Peyer's patch (tissue), 4 donors: ENCODE results near the gene UBTF.

ENCODE experiments used
- POLR2A ChIP-seq, 2 donors: fragments of 450-650 bp; IDR thresholded peaks; one replicate each; pipeline ENCODE4 v1.5.1; 2017; ENCODE audit warnings: antibody characterized with exemption in 2 of 2, mild to moderate bottlenecking in 2 of 2, moderate library complexity in 2 of 2
- TF ChIP-seq, protein P1 (sequence below), 6 experiments: fragments of 450-650 bp in 4 of 6; fragments of 200-600 bp in 2 of 6; sonication (generic) in 1 of 6; IDR thresholded peaks; one replicate each; pipeline ENCODE4 v1.5.1; 2017 to 2019; ENCODE audit warnings: antibody characterized with exemption in 6 of 6, mild to moderate bottlenecking in 3 of 6, moderate library complexity in 1 of 6

DNA sequence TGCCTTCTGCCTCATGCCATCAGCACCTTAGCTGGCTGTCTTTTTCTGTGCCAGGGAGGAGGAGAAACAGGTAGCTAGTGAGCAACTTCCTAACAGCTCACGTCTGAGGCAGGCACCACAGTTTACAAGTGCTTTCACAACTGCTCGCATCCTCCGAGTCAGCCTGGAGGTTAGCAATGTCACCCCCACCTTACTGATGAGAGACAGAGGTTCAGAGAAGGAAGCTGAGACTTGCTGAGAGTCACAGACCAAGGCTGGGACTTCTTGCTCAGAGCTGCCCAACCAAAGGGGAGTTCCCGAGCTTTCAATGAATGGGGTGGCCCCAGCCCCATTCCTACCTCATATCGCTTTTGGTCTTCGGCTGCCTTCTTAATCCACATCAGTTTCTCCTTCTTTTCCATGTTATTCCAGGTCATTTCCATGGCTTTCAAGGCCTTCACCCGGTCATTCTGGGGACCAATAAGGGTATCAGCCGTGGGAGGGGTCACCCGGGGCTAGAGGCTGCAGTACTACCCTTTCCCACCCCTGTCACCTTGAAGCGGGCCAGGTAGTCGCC, 9.6 kb downstream of the UBTF start:
- TF ChIP-seq, protein P1, sequence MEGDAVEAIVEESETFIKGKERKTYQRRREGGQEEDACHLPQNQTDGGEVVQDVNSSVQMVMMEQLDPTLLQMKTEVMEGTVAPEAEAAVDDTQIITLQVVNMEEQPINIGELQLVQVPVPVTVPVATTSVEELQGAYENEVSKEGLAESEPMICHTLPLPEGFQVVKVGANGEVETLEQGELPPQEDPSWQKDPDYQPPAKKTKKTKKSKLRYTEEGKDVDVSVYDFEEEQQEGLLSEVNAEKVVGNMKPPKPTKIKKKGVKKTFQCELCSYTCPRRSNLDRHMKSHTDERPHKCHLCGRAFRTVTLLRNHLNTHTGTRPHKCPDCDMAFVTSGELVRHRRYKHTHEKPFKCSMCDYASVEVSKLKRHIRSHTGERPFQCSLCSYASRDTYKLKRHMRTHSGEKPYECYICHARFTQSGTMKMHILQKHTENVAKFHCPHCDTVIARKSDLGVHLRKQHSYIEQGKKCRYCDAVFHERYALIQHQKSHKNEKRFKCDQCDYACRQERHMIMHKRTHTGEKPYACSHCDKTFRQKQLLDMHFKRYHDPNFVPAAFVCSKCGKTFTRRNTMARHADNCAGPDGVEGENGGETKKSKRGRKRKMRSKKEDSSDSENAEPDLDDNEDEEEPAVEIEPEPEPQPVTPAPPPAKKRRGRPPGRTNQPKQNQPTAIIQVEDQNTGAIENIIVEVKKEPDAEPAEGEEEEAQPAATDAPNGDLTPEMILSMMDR (IDR thresholded peaks at IDR 0.05) = no peak
- TF ChIP-seq POLR2A (IDR thresholded peaks at IDR 0.05) = no peak
